Thyroid gland (tissue), 4 donors: ENCODE results near the gene S100A7A.

Source experiments
- POLR2A ChIP-seq, 2 donors: fragments of 450-650 bp; IDR thresholded peaks; one replicate each; pipeline ENCODE4 v1.6.1; 2017; ENCODE audit warnings: antibody characterized with exemption in 2 of 2, mild to moderate bottlenecking in 2 of 2, moderate library complexity in 1 of 2
- TF ChIP-seq, protein P1 (sequence below), 6 experiments: fragments of 200-600 bp in 3 of 6; fragments of 450-650 bp in 3 of 6; sonication (generic) in 3 of 6; IDR thresholded peaks; one replicate each; pipeline ENCODE4 v1.5.1; 2016 to 2019; ENCODE audit warnings: antibody characterized with exemption in 6 of 6, mild to moderate bottlenecking in 2 of 6, inconsistent platforms in 1 of 6, moderate library complexity in 1 of 6

GRCh38 chr1:153443486-153443885 is 27.2 kb downstream of the S100A7A start:
- TF ChIP-seq, protein P1, sequence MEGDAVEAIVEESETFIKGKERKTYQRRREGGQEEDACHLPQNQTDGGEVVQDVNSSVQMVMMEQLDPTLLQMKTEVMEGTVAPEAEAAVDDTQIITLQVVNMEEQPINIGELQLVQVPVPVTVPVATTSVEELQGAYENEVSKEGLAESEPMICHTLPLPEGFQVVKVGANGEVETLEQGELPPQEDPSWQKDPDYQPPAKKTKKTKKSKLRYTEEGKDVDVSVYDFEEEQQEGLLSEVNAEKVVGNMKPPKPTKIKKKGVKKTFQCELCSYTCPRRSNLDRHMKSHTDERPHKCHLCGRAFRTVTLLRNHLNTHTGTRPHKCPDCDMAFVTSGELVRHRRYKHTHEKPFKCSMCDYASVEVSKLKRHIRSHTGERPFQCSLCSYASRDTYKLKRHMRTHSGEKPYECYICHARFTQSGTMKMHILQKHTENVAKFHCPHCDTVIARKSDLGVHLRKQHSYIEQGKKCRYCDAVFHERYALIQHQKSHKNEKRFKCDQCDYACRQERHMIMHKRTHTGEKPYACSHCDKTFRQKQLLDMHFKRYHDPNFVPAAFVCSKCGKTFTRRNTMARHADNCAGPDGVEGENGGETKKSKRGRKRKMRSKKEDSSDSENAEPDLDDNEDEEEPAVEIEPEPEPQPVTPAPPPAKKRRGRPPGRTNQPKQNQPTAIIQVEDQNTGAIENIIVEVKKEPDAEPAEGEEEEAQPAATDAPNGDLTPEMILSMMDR (IDR thresholded peaks at IDR 0.05): no peak
- TF ChIP-seq POLR2A (IDR thresholded peaks at IDR 0.05): no peak
